GM19324 (cell line): ENCODE results near the gene KIAA1755.

Experiments
- ATAC-seq: cut with Tn5 transposase; IDR thresholded peaks from one replicate; pipeline ENCODE4 v1.9.1; 2021; ENCODE audit warnings: mild to moderate bottlenecking, moderate library complexity; ENCODE audit not compliant: unreplicated experiment, low FRiP score

The KIAA1755 gene

GRCh38 chr20:38192323-38192885 is 68.1 kb downstream of the KIAA1755 start:
- no peak for ATAC-seq

GRCh38 chr20:38191654-38192053 is 68.9 kb downstream of the KIAA1755 start:
- ATAC-seq, result no peak

- ATAC-seq, result no peak
Measured at GRCh38 chr20:38190936-38191371, 69.6 kb downstream of the KIAA1755 start.

GRCh38 chr20:38190166-38190565 is 70.4 kb downstream of the KIAA1755 start:
- no peak for ATAC-seq

GRCh38 chr20:38187517-38187916 is 73.0 kb downstream of the KIAA1755 start:
- ATAC-seq, result no peak

GRCh38 chr20:38186788-38187221 is 73.7 kb downstream of the KIAA1755 start:
- no peak for ATAC-seq

- ATAC-seq, result no peak
Measured at GRCh38 chr20:38184101-38184500, 76.4 kb downstream of the KIAA1755 start.

GRCh38 chr20:38181971-38182370 is 78.6 kb downstream of the KIAA1755 start:
- ATAC-seq, result no peak

- no peak for ATAC-seq
Measured at GRCh38 chr20:38181207-38181801, 79.2 kb downstream of the KIAA1755 start.

GRCh38 chr20:38180781-38181180 is 79.8 kb downstream of the KIAA1755 start:
- no peak for ATAC-seq

- no peak for ATAC-seq
Measured at GRCh38 chr20:38179846-38180245, 80.7 kb downstream of the KIAA1755 start.

GRCh38 chr20:38178581-38178980 is 82.0 kb downstream of the KIAA1755 start:
- ATAC-seq, result no peak

- no peak for ATAC-seq
Measured at GRCh38 chr20:38178065-38178491, 82.5 kb downstream of the KIAA1755 start.

- no peak for ATAC-seq
Measured at GRCh38 chr20:38177201-38177600, 83.3 kb downstream of the KIAA1755 start.

GRCh38 chr20:38175304-38176180 is 85.0 kb downstream of the KIAA1755 start:
- no peak for ATAC-seq

- ATAC-seq, result no peak
Measured at GRCh38 chr20:38173237-38174156, 87.0 kb downstream of the KIAA1755 start.

- ATAC-seq, result no peak
Measured at GRCh38 chr20:38172408-38172807, 88.1 kb downstream of the KIAA1755 start.

GRCh38 chr20:38171675-38172043 is 88.9 kb downstream of the KIAA1755 start:
- ATAC-seq, result no peak

GRCh38 chr20:38170826-38171674 is 89.5 kb downstream of the KIAA1755 start:
- no peak for ATAC-seq
